Activated CD4-positive, CD25-positive, alpha-beta regulatory T cell treated with anti-CD3 and anti-CD28 coated beads, Interleukin-2, amount 50 U/mL, for 24 hours (primary cell): ENCODE measurements around the gene AASS.
"Not testable (repeated sequence)": the region's sequence is repeated elsewhere in the genome, so short reads cannot be mapped to it uniquely, and the experiment has no call there.

Experiments
- ATAC-seq, 2 donors: fragments of 150-1000 bp; cut with Tn5 transposase; one replicate each; pipeline ENCODE4 v1.10.0; 2021; ENCODE audit warnings: mild to moderate bottlenecking in 1 of 2, moderate library complexity in 1 of 2

Gene AASS

DNA sequence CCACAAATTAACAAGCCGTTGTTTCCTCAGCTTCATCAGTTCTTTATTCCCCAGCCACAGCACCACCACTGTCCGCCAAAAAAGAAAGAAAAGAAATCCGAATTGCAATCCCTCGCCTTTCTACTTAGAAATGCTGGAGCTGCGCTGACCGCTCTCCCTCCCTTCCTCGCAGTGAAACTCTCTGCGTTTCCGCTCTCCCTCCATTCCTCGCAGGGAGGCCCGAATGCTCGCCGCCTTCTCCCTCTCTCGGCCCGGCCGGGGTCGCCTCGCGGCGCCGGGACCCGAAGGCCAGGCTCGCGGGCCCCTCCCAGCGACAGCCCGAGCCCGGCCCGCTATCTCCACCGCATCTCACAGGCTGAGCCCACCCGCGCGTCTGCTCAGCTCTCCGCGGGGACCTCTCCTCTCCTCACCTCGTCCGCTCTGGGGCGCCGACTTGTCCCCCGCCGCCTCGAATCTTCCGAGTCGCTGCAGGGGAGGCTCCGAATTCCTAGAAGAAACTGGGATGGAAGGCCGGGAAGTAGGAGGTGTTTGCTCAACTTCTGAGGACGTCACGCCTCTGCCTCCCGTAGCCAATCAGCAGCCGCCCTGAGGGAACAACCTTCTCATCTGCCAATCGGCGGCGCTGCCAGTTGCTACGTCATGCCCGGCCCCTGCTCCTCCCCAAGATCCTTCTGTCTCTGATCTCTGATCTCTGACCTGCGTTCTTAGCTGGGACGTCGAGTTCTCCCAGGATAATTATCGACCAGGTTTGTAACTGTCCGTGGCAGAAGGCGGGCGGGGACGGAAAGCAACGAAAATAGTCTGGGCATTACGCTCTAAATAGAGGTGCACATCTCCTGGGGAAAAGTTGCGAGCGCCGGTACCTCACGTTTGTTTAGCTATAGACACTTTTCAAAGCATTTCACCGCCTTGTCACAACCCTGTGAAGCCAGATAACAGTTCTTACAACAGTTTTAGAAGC, at the start of gene AASS:
AASS (minus strand) TSS at position 499 of the 961 bp plus-strand sequence. CDS start 10,523 bp downstream, outside the sequence.
- ATAC-seq: peak; percentile 92 to 93

DNA sequence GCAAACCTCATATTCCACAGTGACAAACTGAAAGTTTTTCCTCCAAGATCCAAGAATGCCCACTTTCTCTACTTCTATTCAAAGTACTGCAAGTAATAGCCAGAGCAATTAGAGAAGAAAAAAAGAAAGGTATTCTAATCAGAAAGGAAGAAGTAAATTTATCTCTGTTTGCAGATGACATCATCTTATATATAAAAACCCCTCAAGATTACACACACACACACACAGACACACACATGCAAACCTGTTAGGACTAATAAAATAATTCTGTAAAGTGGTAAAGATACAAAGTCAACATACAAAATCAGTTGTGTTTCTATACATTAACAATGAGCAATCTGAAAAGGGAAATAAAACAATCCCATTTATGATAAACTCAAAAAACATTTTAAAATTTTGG, 44.7 kb upstream of the AASS start:
- ATAC-seq: no peak

GRCh38 chr7:122183106-122183505, 39.1 kb upstream of the AASS start:
- no peak for ATAC-seq

GRCh38 chr7:122182081-122182480, 38.0 kb upstream of the AASS start:
- ATAC-seq: no peak

DNA sequence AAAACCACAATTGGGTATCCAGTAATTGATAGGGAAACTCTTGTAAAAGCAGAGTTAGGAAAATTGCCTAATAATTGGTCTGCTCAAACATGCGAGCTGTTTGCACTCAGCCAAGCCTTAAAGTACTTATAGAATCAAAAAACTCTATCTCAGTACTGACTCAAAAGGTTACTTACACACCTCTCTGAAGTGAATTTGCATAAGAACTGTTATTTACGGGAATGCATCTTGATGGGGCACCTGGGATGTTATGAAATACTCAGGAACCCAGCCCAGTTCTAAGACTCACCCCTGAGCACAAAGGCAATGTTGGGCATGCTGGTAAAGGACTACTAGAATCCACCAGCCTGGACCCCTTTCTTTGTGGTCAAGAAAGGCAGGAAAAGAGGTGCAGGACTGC, 28.1 kb upstream of the AASS start:
- ATAC-seq: not testable (repeated sequence)

DNA sequence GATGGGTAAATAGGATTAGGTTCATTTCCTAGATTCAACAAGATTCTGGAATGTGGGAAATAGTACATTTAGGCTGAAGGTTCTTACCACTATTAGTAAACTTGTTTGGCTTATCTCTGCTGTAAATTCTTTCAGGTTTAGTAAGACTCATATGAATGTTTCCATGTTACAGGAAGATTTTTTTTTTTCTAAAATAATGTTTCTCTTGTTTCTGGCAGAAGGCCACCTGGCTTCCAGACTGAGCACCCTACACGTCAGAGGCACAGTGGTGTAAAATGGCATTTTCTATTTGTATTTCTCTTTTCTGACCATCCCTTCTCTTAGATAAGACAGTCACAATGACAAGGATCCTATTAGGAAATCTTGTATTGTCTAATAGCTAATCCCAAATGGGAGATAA, 22.7 kb upstream of the AASS start:
- ATAC-seq: no peak

- ATAC-seq: no peak
Observed at GRCh38 chr7:122166275-122166674, 22.2 kb upstream of the AASS start.

- ATAC-seq: no peak
Observed at GRCh38 chr7:122161628-122162027, 17.6 kb upstream of the AASS start.

- no peak for ATAC-seq
Observed at GRCh38 chr7:122155566-122155965, 11.5 kb upstream of the AASS start.

DNA sequence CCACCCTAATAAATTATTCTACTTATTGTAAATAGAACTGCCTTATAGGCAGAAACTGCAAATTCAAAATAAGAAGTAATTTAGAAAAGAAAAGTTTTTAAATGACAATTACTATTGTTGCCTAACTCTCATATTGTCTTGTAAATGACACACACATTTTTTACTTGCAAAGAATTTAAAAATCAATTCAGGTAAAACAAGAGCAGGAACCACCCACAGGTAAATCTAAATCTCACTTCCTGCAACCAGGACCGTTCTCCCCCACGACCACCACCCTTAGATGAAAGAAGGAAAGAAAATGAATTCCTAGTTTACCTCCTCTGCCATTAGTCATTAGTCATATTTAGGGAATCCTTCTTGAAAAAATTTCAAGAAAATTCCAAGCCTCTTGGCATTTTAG, 4.8 kb upstream of the AASS start:
- no peak for ATAC-seq

DNA sequence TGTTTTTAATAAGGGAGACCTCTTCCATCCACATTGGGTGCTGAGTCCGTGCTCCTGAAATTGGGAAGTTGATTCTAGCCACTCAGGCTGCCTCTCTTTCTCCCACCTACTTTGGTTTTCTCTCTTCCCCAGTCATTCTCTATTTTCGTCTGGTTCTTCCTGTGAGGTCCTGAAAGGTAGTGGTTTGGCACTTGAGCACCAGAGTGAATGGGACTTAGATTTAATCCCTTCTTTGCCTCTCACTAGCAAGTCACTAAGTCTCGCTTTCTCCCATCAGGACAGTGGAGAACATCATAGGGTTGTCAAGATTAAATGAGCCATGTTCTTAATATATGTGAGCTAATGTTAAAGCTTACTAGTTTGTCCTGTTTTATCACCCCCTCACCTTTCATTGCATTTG, 4.0 kb upstream of the AASS start:
- no peak for ATAC-seq

GRCh38 chr7:122145937-122146645, 2.0 kb upstream of the AASS start:
- ATAC-seq: no peak

DNA sequence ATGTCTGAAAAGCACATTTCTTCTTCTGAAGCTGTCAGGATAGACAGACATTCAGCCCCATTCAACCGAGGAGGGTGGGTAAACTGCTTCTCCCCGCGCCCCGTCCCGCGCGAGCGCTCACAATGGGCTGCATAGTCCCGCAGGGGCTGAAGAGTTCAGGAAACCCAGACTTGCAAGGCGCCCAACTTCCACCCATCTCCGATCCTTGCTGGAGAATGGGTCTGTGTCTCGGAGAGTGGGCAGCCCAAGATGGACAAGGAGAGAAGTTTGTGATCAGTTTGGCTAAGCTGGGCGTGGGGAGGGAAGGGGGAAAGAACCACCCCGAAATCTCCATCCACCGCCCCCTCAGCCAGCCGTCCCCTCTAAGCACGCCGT, 686 bp downstream of the AASS start:
- ATAC-seq: no peak

DNA sequence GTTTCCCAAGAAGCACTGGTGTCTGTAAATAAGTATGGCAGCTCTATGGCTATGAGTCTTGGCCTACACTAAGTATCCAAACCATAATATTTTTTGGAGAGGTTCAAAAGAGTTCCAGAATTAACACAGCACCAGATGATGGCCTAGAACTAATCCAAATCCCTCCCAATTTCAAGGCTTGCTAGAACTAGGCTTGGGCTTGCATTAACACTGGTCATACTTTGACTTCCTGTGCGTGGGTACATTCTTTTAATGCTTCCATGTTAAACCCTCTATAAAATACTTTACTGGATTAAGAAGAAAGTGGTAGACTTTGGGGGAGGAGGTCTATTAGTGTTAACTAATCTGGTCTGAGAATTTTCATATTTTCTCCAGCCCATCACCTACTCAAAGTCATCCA, 3.1 kb downstream of the AASS start:
- ATAC-seq: no peak

- ATAC-seq: no peak
Observed at GRCh38 chr7:122137251-122138077, 6.6 kb downstream of the AASS start.

- ATAC-seq: no peak
Observed at GRCh38 chr7:122136639-122137245, 7.3 kb downstream of the AASS start.

DNA sequence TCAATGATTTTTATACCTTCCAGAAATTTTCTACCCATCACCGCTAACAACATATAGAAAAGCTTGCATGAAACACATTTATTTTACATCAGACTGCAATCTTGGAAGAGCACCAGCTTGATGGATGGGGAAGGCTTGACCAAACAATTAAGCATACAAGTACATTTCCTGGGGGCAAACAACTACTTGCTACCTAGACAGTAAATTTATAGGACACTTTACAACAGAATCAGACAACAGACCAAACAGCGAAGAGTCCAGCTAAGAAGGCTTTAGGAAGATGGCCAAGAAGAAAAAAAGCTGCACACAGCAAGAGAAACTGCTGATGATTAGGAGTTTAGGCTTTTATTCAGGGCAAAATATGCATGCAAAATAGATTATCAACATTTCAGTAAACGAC, 8.0 kb downstream of the AASS start:
- no peak for ATAC-seq

DNA sequence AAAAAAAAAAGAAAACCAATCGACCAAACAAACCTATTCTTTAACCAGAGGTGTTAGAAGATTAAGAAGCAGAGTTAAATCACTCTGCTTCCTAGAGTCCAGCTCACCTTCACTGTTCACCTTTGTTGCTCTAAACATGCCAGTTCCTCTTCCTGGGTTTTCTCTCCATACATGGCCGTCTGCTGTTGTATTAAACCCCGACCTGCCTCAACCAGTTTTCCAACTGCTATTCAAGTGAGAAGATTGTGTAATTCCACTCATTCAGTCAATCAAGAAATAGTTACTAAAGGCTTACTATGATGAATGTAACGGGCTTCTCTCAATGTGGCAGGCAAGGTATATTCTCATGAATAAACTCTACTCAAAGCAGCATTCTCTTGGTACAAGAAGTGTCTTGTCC, 8.8 kb downstream of the AASS start:
- no peak for ATAC-seq

GRCh38 chr7:122134793-122135192, 9.3 kb downstream of the AASS start:
- ATAC-seq: not testable (repeated sequence)

DNA sequence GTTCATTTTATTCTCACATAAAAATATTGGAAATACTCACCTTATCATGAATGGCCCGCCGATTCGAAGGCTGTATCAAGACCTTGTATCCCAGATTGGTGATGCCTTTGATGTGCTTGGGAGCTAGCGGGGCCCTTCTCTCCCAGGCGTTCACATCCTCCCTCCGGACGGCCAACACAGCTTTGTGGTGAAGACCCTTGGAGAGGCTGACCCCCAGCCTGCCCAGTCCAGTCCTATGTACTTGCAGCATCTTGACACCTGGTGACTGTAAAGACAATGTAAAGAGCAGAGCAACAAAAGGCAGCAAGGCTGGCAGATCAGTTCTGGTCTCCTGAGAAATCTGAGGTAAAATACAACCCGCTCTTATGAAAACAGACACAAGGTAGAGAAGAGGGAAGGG, 10.6 kb downstream of the AASS start:
- no peak for ATAC-seq

GRCh38 chr7:122132341-122132740, 11.7 kb downstream of the AASS start:
- no peak for ATAC-seq

DNA sequence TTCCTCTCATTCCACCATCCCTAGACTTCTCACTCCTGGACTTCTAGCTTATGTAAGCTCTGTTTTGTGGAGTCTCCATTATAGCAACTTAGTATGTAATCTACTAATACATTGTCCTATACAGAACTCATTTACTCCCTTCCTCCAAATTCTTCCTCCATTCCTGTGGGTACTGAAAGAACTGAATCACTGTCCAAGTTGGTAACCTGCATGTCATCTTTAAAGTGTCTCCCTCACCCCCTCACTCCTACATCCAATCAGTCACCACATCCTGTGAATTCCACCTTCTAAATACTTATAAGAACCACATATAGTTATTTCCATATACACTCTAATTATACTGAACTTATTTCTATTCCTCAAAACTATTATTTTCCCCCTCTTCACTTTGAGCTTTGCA, 20.3 kb downstream of the AASS start:
- ATAC-seq: no peak

DNA sequence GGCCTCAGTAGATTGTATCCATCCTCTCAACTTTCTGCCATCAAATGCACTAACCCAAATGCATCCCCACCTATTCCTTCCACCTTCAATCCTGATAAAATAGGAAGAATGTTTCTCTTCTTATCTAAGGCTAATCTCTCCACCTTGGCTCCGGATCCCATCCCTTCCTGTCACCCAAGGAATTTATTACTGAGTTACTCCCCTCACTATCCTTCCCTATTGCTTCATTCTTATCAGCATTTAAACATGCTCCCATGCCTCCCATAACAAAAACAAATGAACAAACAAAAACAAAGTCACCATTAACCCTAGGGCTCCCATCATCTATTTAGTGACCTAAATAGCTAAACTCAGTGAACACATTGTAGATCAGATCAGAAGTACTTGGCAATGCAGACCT, 25.3 kb downstream of the AASS start:
- ATAC-seq: no peak
